Fibroblast of upper back skin (primary cell): ENCODE data around the gene FUT8.
A peak's percentile ranks its signal among the peaks of the same experiment; 100 is the strongest.

Experiments
- DNase-seq: peaks from one replicate; pipeline ENCODE4 v3.0.0-alpha.2; 2013

Gene FUT8

DNA sequence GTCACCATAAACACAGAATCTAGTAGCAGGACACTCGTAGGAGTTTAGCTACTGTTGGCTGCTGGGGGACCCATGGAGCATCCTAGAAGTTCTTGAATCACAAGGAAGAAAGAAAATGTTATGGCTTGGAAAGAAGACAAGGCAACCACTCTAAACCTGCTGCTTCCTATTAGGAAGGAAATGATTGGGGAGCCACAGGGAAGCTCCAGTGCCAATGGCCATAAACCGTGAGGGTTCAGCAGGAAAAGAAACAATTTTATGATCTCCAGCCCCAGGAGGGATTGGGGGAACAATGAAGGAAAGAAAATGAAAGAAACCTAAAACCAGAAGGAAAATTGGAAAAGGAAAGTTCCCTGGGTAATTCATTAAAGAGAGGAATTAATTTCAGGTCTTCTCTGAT lies 372.0 kb downstream of the FUT8 start:
- no peak for DNase-seq

DNA sequence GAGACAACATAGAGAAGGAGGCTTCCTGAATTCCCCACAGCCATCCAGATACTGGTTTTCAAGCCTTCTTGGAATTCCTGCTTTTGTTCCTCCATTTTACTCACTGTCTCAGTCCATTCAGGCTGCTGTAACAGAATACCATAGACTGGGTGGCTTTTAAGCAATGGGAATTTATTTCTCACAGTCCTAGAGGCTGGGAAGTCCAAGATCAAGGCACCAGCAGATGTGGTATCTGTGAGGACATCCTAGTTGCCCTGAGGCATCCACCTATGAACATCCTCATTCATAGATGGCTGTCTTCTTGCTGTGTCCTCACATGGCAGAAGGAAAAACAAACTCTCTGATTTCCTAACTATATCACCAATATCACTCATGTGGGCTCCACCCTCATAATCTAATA lies 374.9 kb downstream of the FUT8 start:
- no peak for DNase-seq

DNA sequence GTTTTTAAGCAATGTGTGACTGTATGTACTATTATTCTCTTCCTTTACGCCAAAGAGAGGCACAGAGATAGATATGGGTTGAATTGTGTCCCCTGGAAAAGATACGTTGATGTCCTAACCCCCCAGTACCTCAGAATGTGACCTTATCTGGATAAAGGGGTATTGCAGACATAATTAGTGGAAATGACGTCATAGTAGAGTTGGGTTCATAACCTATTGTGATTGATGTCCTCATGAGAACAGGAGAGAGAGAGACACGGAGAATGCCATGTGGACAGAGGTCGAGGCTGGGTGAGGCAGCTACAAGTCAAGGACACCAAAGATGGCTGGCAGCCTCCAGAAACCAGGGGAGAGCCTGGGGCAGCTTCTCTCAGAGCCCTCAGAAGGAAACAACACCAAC lies 376.3 kb downstream of the FUT8 start:
- no peak for DNase-seq

DNA sequence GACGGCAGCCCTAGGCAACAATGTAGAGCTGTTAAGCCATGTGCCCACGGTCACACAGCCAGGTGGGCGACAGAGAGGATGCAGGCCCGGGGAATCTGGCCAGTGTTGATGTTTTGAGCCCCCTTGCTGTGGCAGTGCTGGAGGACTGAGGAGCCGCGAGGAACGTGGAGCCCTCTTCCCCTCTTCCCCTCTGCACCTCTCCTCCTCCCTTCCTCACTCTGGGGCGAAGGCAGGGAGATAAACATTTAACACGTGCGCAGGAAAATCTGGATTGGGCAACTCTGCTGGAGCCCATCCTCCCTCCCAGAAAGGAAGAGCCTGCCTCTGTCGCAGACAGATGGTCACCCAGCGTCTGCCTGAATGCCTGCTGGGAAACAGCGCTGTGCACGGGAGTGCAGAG lies 376.8 kb downstream of the FUT8 start:
- DNase-seq, result peak; percentile 21

DNA sequence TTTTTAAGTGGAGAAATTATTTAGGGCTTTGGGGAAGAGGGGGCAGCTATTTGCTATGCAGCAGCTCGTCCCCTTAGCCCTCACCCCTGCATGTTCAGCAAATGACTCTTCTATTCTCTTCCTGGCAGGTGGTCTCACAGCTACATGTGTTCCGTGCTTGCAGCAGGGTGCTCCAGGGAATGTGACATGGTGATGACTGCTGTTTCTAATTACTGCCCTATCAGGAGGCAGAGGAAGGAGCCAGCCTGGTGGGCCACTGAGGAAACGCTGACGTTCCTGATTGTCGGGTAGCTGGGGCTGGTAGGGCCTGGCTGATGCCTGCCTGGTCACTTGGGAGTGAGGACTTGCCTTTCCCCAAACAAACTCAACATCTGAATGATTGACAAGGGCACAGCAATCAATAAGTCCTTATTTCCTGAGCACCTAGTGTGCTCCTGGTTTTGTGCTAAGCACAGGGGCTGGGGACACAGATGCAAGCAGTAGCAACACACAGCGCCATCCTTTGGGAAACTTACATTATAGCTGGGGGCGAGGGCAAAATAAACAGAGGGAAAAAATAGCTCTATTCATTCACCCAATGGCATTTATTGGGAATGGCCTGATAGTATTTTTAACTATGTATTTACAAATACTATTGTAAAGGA lies 377.8 kb downstream of the FUT8 start:
- peak; percentile 48 for DNase-seq

DNA sequence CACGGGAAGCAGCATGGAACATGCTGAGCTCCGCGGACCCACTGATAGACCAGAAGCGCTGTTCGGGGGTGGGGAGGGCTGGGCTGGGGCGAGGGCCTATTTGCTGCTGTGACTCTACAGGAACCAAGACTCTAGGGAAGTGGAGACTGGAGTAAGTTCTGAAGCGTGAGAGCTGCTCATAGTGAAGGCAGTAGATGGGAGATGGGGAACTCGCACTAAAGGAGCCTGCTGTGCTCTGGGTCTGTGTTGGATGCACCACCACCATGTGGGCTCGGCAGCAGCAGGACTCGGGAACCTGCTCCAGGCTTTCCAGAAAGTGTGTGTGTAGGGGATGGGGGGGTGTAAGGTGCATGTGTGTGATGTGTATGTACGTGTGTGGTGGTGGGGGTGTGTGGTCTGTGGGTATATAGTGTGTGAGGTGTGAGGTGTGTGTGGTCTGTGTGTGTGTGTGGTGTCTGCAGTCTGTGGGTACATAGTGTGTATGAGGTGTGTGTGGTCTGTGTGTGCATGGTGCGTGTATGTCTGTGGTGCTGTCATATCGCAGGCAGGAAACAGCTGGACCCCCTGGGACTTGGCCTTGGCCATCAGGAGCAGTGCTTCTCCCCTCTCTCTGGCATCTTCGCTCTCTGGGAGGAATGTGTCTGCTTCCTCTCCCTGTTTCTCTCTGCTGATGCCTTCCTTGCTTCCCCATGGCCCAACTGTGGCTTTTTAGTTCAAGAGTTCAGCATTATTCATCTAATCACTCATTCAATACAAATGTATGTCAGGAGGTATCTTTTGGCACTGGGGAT lies 378.9 kb downstream of the FUT8 start:
- peak; percentile 89 for DNase-seq

DNA sequence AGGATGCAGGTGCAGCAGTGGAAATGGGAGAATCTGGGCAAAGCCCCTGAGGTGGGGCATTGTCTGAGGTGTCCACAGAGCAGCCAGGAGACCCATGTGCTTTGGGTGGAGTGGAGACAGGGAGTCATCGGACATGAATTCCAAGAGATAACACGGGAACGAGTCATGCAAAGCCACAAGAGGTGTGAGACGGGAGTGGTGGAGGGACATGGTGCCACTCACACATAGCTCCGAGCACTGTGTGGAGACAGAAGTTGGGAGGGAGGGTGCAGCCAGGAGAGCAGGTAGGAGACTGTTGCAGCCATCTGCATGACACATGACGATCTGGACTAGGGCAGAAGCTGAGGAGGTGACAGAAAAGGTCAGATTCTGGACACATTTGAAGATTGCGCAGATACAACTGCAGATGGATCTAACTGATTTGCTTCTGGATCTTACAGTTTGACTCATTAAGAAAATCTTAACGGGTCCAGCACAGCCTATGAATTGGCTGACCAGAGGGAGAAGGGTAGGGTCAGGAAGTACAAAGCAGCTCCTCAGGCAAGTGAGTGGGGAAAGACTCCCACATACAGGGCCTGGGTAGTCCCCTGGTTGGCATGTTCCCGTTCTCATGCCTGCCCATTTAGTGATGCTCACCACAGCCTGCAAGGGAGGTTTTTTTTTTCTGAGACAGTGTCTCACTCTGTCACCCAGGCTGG lies 379.8 kb downstream of the FUT8 start:
- peak; percentile 67 for DNase-seq
